IPS-11a (cell line): Measurements from ENCODE around the gene SNRPB.
A peak's percentile ranks its signal among the peaks of the same experiment; 100 is the strongest.
"Not testable (repeated sequence)": the region's sequence is repeated elsewhere in the genome, so short reads cannot be mapped to it uniquely, and the experiment has no call there.

ENCODE experiments used
- H3K4me3 ChIP-seq: one replicate; pipeline ENCODE4 v1.5.1; 2013; ENCODE audit warnings: low read depth, low read length, control low read depth

SNRPB gene

DNA sequence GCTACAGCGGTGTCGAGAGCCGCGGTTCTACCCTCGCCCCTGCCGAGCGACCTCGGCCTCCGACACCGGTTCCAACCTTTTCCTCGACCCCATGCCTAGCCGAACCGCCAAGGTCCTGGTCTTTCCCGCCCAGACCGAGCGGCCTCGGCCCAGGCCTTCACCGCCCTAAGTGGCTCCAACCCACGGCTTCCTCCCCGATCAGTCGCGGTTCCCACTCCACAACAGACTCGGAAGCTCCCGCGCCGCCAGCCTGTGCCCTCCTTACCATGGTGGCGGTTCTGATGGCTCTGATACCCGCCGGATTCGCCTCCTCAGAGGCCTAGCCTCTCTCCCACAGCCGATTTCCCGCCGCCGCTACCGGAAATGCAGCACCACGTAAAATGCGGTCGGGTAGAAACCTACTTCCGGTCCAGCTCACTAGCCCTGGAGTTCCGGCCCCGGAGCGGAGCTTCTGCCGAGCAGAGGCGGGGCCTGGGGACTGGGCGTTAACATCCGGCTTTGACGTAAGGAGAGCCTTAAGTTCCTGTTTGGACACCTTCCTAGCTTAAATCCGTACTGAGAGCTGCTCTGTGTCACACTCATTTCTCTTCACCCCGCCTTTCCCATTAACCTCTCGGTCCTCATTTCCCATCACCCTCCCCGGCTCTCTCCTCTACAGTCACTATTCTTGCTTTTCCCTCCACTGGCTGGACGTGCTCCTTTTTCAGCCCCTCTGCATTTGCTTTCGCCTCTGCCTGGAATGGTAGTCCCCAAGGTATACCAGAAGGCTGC is at the start of gene SNRPB:
Gene SNRPB (minus strand): TSS at position 367 of the 771 bp plus-strand sequence. CDS start 99 bp downstream, at position 268.
- H3K4me3 ChIP-seq, result peak within 1 kb of the TSS; percentile 99

DNA sequence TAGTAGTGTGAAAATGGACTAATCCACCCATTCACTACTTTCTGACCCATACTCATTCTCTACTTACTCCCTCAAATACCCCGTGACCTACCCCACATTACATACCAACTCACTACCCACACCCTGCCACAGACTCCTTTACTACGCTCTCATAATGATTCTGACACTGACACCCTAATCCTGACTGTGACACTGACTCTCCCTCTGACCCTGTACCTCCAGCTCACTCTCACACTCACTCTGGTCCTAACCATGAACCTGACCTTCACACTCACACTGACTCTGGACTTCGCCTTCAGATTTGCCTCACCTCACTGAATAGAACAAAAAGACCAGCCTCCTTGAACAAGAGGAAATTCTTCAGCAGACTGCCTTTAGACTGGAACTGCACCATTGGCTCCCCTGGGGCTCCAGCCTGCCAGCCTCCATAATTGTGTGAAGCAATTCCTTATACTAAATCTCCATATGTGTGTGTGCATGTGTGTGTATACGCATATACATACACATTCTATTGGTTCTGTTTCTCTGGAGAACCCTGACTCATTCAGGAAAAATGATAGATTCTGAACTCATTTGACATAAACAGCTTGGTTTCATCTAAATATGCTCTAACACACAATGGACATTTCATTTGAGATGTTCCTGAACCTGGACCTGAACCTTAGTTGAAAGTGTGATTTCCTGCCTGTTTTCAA is 48.7 kb upstream of the SNRPB start:
- H3K4me3 ChIP-seq, result no peak overlapping the region

GRCh38 chr20:2518558-2518957 is 48.0 kb upstream of the SNRPB start:
- no peak overlapping the region for H3K4me3 ChIP-seq

GRCh38 chr20:2518096-2518495 is 47.5 kb upstream of the SNRPB start:
- H3K4me3 ChIP-seq, result no peak overlapping the region

GRCh38 chr20:2516399-2516798 is 45.8 kb upstream of the SNRPB start:
- H3K4me3 ChIP-seq, result no peak overlapping the region

DNA sequence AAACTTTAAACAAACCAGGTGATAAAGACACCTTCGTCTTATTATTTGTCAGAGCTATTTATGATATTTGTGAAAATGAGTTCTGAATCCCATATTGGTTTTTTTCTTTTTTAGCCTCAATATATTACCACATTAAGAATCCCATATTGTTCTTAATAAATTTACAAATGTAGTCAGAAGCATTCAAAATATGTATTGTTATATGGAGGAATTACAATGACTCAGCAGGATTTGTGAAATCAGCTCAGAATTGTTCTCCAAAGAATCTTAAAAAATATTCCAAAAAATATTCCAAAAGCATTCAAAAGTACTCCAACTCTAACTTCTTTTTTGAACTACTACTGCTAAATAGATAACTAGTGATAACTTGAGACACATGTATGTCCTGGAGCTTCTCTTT is 44.6 kb upstream of the SNRPB start:
- no peak overlapping the region for H3K4me3 ChIP-seq

DNA sequence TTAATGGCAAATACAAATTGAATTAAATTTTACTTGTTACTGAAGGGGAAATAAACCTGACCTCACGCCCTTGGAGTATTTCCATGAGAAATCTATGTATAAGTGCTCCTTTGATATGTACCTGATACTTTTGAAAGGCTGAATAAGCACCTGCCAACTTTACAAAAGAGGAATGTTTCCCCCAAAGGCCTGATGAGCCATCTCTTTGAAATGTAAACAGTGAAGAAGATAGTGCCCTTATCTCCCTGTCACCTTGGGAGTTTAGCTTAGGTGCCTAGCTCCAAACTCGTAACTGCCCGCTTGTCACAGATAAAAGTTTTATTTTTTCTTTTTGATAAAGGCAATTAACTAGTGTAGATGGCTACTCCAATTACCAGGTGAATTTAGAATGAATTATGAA is 39.2 kb upstream of the SNRPB start:
- H3K4me3 ChIP-seq, result no peak overlapping the region

DNA sequence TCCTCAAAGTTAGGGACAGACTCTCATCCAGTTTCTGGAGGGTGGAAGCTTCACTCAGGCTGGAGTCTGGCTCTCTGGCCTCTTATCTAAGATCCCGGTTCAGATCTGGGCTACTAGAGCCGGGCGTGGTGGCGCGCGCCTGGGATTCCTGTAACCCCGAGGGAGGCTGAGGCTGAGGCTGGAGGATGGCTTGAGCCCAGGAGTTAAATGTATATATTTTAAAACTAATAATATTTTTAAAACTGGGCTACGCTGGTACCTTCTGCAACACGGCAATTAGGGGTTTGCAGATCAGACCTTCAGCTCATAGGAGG is 38.8 kb upstream of the SNRPB start:
- peak overlapping the region; percentile 63 for H3K4me3 ChIP-seq

GRCh38 chr20:2508631-2509467 is 38.3 kb upstream of the SNRPB start, which contains the start of gene ZNF343:
Gene ZNF343 (minus strand): TSS chr20:2508915. CDS start chr20:2493895, 15,020 bp downstream.
- H3K4me3 ChIP-seq, result peak within 1 kb of the TSS; percentile 63

- H3K4me3 ChIP-seq, result peak overlapping the region; percentile 63
Observed at GRCh38 chr20:2507875-2508630, 37.5 kb upstream of the SNRPB start.

DNA sequence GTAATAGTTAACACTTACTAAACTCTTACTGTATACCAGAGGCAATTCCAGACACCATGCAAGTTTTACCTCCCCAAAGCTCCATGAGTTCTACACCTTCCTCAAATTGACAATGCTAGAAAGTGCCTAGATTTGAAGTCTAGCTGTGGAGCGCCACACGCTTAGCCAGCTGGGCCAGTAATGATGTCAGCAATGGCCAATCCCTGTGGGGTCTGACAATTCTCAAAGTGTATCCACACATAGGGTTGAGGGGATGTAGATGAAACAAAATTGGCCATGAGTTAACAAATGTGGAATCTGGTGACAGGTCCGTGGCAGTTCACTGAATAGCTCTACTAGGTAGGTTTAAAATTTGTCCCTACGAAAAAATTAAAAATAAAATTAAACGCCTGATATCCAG is 36.9 kb upstream of the SNRPB start:
- no peak overlapping the region for H3K4me3 ChIP-seq

DNA sequence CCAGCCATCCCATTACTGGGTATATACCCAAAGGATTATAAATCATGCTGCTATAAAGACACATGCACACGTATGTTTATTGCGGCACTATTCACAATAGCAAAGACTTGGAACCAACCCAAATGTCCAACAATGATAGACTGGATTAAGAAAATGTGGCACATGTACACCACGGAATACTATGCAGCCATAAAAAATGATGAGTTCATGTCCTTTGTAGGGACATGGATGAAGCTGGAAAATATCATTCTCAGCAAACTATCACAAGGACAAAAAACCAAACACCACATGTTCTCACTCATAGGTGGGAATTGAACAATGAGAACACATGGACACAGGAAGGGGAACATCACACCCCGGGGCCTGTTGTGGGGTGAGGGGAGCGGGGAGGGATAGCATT is 35.8 kb upstream of the SNRPB start:
- not testable (repeated sequence) for H3K4me3 ChIP-seq

DNA sequence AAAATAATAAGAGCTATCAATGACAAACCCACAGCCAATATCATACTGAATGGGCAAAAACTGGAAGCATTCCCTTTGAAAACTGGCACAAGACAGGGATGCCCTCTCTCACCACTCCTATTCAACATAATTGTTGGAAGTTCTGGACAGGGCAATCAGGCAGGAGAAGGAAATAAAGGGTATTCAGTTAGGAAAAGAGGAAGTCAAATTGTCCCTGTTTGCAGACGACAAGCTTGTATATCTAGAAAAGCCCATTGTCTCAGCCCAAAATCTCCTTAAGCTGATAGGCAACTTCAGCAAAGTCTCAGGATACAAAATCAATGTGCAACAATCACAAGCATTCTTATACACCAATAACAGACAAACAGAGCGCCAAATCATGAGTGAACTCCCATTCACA is 34.2 kb upstream of the SNRPB start:
- H3K4me3 ChIP-seq, result not testable (repeated sequence)

DNA sequence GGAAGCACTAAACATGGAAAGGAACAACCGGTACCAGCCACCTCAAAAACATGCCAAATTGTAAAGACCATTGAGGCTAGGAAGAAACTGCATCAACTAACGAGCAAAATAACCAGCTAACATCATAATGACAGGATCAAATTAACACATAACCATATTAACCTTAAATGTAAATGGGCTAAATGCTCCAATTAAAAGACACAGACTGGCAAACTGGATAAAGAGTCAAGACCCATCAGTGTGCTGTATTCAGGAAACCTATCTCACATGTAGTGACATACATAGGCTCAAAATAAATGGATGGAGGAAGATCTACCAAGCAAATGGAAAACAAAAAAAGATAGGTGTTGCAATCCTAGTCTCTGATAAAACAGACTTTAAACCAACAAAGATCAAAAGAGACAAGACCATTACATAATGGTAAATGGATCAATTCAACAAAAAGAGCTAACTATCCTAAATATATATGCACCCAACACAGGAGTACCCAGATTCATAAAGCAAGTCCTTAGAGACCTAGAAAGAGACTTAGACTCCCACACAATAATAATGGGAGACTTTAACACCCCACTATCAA is 32.3 kb upstream of the SNRPB start:
- not testable (repeated sequence) for H3K4me3 ChIP-seq

- no peak overlapping the region for H3K4me3 ChIP-seq
Observed at GRCh38 chr20:2485661-2486060, 15.1 kb upstream of the SNRPB start.

- H3K4me3 ChIP-seq, result no peak overlapping the region
Observed at GRCh38 chr20:2485080-2485479, 14.5 kb upstream of the SNRPB start.

DNA sequence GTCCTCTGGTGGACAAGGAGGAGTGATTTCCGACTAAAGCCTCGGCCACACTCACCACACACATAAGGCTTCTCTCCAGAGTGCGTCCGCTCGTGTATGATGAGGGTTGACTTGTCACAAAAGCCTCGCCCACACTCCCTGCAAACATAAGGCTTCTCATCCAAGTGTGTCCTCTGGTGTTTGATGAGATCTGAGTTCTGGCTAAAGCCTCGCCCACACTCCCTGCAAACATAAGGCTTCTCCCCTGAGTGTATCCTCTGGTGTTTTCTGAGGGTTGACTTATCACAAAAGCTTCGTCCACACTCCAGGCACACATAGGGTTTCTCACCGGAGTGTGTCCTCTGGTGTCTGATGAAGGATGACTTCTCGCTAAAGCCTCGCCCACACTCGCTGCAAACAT is 12.9 kb upstream of the SNRPB start:
- no peak overlapping the region for H3K4me3 ChIP-seq

DNA sequence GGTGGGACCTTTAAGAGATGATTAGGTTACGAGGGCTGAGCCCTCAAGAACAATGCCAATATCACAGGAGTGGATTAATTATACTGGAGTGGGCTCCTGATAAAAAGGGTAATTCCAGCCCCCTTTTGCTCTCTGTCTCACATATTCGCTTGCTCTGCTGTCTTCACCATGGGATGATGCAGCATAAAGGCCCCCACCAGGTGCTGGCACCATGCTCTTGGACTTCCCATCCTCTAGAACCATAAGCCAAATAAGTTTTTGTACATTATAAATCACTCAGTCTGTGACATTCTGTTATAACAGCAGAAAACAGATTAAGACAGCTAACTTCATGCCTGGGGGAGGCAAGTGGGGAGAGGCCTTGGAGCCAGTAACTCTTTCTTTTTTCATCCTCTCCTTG is 9.8 kb upstream of the SNRPB start:
- H3K4me3 ChIP-seq, result no peak overlapping the region

DNA sequence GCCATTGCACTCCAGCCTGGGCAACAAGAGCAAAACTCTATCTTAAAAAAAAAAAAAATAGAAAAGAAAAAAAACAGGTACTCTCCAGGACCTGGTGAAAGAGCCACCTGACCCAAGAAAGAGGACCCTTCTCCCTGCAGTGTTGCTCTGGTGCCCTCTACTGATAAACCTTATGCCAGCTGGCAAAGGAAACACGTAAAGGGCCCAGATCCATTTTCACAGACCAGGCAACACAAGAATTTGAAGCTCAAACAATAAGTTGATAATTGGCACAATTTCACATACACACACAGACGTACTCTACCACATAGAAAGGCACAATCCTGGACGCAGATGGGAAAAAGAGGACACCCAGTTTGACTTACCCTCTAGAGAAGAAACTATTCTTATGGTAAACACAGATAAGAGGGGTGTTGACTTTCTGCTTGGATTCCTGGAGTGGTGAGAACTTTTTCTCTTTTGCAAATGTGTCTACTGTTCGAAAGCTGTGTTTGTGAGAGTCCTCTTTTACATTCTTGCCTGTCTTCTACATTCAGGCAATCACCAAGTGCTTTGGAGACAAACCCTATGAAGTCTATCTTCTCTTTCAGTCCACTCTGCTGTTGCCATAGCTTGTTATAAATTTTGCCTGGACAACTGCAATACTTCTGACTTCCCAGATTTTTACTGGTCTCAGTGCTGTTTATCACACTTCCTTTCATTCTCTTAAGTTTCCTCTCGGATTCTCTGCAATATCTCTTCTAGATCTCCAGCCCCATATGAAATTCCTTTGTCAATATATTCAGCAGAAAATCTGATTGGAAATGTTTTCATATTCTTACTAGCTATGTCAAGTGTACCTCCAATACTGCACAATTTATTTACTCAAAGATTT is 6.4 kb upstream of the SNRPB start:
- H3K4me3 ChIP-seq, result no peak overlapping the region
